Adrenal gland (tissue), 12 donors: ENCODE measurements around the gene PHF13. TPM values are rescaled to one million over a fixed set of nuclear protein-coding genes. Genes with fewer than 3 reads are reported as not detected.
"Not testable (repeated sequence)": the region's sequence is repeated elsewhere in the genome, so short reads cannot be mapped to it uniquely, and the experiment has no call there.

Experiments
- DNase-seq, 7 donors: peaks; one replicate each; pipeline ENCODE4 v3.0.0-alpha.2; 2019 to 2020
- H3K27ac ChIP-seq, 5 donors: fragments of 200-600 bp; sonication (generic) in 4 of 5; 1 replicate in 3 of 5; 2 replicates in 2 of 5; pipeline versions ENCODE4 v1.5.1 to v1.8.0; 2016 to 2020; ENCODE audit warnings: mild to moderate bottlenecking in 1 of 5
- H3K27me3 ChIP-seq: fragments of 200-600 bp; 2 replicates; pipeline ENCODE4 v1.8.0; 2021
- H3K36me3 ChIP-seq, 2 donors: fragments of 200-600 bp; replicated peaks in 1 of 2; 1 replicate in 1 of 2; 2 replicates in 1 of 2; pipeline versions ENCODE4 v1.5.1 to v1.8.0; 2018 to 2022
- H3K4me1 ChIP-seq, 2 donors: fragments of 200-600 bp; replicated peaks in 1 of 2; 1 replicate in 1 of 2; 2 replicates in 1 of 2; pipeline versions ENCODE4 v1.5.1 to v1.8.0; 2018 to 2021
- H3K4me3 ChIP-seq, 4 donors: fragments of 200-600 bp; sonication (generic) in 3 of 4; one replicate each; pipeline ENCODE4 v1.5.1; 2016 to 2018
- H3K9me3 ChIP-seq, 3 donors: fragments of 200-600 bp; sonication (generic) in 1 of 3; replicated peaks in 1 of 3; 1 replicate in 2 of 3; 2 replicates in 1 of 3; pipeline versions ENCODE4 v1.5.1 to v1.8.0; 2016 to 2021
- CTCF ChIP-seq, 6 experiments: fragments of 450-650 bp in 4 of 6; fragments of 200-600 bp in 2 of 6; sonication (generic) in 1 of 6; IDR thresholded peaks; 1 replicate in 5 of 6; 2 replicates in 1 of 6; pipeline versions ENCODE4 v1.5.1 to v1.8.0; 2016 to 2021; ENCODE audit warnings: antibody characterized with exemption in 6 of 6, mild to moderate bottlenecking in 2 of 6, moderate library complexity in 1 of 6
- POLR2A ChIP-seq, 2 donors: fragments of 450-650 bp; IDR thresholded peaks; one replicate each; pipeline ENCODE4 v1.6.1; 2017; ENCODE audit warnings: antibody characterized with exemption in 2 of 2, mild to moderate bottlenecking in 2 of 2, moderate library complexity in 1 of 2
- WGBS, 4 donors: extraction: QIAGEN DNeasy Blood & Tissue Kit in 2 of 4; methylation state at CpG; one replicate each; pipeline versions ENCODE4 v1.1.5 to v1.1.7; 2013 to 2017; 5-methylcytosine and 5-hydroxymethylcytosine counted together
- intact Hi-C, 2 donors: fragments of 100-400 bp; cut with DNase I; formaldehyde crosslinking; loops; one replicate each; pipeline versions ENCODE4 v1.14.1 to v1.15.0; 2022 to 2023
- polyA plus RNA-seq, 3 donors: library from polyadenylated mRNA; stranded (reverse); fragments of 200-250 nt in 2 of 3; fragments of 350-450 nt in 1 of 3; fragmentation: Illumina TruSeq in 1 of 3; extraction: RNeasy Lipid Tissue Mini Kit (QIAGEN cat#74804) in 1 of 3; gene quantifications; one replicate each; pipeline ENCODE4 v1.2.3, GENCODE V29; 2013 to 2014
- total RNA-seq, 9 donors: library from RNA; depleted of rRNA in 4 of 9; stranded (reverse); fragments of >200 nt in 4 of 9; fragments of 120-200 nt in 1 of 9; fragmentation: NEBNext Ultra II Directional in 1 of 9; extraction: Animal tissue kit (Norgen Biotek cat#: 25700) in 1 of 9; gene quantifications; one replicate each; pipeline versions ENCODE4 v1.1.0 to v1.2.4, GENCODE V29; 2013 to 2023
- donor health status: healthy with polysubstance abuse.
- donor health status: Bipolar disorder and iron deficiency.
- donor health status: DM: yes; HTN: yes; CAD: no.
- donor health status: DM: no; HTN: no; CAD: no.
- donor health status: DM: no; HTN: no; CAD: no.
- donor health status: DM: yes; HTN: yes; CAD: no.

The PHF13 gene
- total and polyA plus RNA-seq, 12 donors = 4.7 to 20.1 (median 12.9) TPM

DNA sequence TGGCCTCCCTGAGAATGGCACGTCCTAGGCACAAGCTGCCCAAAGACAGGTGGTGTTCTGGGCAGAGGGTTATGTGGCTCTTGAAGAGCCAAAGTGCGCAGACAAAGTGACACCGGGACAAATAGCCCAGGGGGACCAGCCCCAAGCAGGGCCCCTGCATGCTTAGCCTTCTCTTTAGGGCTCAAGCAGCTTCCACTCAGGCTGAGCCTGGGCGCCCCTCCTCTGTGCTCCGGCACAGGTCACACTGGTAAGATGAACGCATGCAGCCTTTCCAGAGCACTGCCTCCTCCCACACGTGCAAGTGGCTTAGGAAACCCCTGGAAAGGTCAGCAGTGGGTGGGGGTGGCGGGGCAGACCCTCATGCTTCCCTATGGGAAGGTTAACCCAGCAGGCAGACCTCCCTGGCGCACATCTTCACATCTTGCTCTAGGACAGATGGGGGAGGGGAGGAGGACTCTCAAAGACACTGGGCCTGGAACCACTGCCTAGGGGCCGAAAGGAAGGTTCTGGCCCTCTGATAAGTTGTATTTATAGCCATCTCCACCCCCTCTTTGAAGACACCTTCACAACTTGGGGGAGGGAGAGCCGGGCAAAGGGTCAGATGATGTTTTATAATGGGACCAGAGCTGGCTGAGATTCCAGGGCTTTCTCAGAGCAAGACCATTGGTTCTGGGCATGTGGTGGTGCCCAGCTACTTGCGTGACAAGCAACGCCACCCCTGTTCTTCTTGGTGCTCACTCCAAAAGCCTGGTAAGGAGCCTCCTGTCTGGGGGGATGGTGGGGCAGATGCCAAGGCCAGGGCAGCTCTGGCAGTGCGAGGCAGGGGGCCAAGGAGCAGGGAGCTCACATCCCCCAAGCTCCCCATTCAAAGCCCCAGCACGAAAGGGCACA, 16.4 kb upstream of the PHF13 start:
- Histone ChIP-seq H3K4me3 (no peak overlapping the region), H3K36me3 (peaks cover 0 to 74% of the 10 kb centered on the region in 2 donors), H3K27ac (peak overlapping the region in 2 of 5 donors; percentile 4 to 26), H3K9me3 (no peaks in the 10 kb centered on the region), H3K4me1 (peaks cover 33 to 44% of the 10 kb centered on the region in 2 donors), H3K27me3 (no peaks in the 10 kb centered on the region)
- 68 to 73% (median 71%) methylated on average over 11 to 15 of the region's 15 CpGs for WGBS, 4 donors
- intact Hi-C loops = no loop called here
- DNase-seq = no peak
- TF ChIP-seq CTCF (IDR thresholded peaks at IDR 0.05) (no peak), POLR2A (IDR thresholded peaks at IDR 0.05) (no peak)

DNA sequence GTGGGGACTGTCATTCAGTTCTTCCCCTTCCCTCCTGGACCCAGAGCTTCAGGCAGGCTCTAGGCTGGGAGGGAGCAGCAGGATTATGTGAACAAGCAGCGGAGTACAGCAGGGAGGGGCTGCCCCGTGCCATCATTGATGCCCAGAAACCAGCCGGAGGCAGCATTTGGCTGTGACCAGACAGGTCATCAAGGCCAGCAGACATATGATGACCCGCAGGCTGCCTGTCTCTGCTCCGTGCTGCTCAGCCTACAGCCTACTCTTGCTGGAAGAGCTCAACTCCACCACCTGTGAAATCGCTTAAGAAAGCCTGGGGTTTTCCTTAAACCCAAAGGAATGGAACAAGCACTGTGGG, 15.8 kb upstream of the PHF13 start:
- H3K4me1 ChIP-seq = peaks cover 33 to 44% of the 10 kb centered on the region in 2 donors
- intact Hi-C loops = no loop called here
- no peaks in the 10 kb centered on the region for H3K27me3 ChIP-seq
- peak in 3 of 7 donors; percentile 63 to 70 (median 66) for DNase-seq
- no peaks in the 10 kb centered on the region for H3K9me3 ChIP-seq
- peak overlapping the region in 3 of 5 donors; percentile 4 to 26 (median 13) for H3K27ac ChIP-seq
- H3K36me3 ChIP-seq = peaks cover 0 to 68% of the 10 kb centered on the region in 2 donors
- WGBS, 4 donors = 49 to 65% (median 59%) methylated on average over 5 to 6 of the region's 6 CpGs
- no peak overlapping the region for H3K4me3 ChIP-seq
- no peak for TF ChIP-seq POLR2A (IDR thresholded peaks at IDR 0.05)

DNA sequence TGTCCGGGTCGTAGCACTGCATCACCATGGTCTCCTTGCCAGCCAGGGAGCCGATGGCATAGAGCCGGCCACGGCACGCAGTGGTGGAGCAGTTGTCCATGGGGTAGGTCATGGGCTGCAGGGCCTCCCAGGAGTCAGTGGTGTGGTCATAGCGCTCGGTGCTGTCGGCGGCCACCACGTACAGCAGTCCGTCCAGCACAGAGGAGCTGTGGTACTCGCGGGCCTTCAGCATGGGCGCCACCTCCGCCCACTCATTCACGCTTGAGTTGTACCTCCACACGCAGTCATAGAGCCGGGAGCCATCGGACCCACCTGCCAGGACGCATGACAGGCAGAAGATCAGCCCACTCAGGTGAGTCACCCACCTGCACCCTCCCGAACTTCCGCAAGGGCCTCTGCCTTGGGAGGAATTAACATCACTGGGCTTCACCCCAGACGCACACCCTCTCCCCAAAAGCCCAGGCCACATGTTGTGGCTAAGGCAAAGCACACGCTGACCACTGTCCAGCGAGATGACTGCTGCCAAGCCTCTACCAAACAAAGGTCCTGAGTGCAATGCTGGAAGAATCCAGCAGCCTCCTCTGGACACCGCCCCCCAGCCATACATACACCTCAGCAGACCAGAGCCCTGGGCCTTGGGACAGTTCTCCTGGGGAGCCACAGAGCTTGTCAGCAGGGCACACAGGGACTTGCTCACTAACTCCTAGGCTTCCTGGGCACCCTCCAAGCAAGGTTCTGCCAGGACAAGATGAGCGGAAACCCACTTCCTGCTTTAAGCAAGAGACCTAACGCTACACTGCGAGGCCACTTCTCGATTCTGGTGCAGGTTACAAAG, 14.2 kb upstream of the PHF13 start:
- peaks cover 0 to 52% of the 10 kb centered on the region in 2 donors for H3K36me3 ChIP-seq
- 66 to 77% (median 75%) methylated on average over 12 to 31 of the region's 31 CpGs for WGBS, 4 donors
- H3K27me3 ChIP-seq = no peaks in the 10 kb centered on the region
- DNase-seq = peak in 4 of 7 donors; percentile 46 to 70 (median 56)
- H3K27ac ChIP-seq = peak overlapping the region in 2 of 5 donors; percentile 35 to 99
- no peak for TF ChIP-seq CTCF (IDR thresholded peaks at IDR 0.05)
- no peak for TF ChIP-seq POLR2A (IDR thresholded peaks at IDR 0.05)
- intact Hi-C loops = no loop called here
- no peaks in the 10 kb centered on the region for H3K9me3 ChIP-seq
- peaks cover 43 to 52% of the 10 kb centered on the region in 2 donors for H3K4me1 ChIP-seq
- peak overlapping the region in 2 of 4 donors; percentile 7 to 71 for H3K4me3 ChIP-seq

DNA sequence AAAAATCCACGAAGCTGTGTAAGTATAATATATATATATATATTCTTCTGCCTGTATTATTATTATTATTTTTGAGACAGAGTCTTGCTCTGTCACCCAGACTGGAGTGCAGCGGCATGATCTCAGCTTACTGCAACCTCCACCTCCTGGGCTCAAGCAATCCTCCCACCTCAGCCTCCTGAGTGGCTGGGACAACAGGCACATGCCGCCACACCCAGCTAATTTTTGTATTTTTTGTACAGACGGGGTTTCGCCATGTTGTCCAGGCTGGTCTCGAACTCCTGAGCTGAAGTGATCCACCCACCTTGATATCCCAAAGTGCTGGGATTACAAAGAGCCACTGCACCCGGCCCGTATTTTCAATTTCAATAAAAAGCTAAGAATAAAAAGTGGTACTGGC, 13.5 kb upstream of the PHF13 start:
- Histone ChIP-seq H3K4me1 (peaks cover 43 to 58% of the 10 kb centered on the region in 2 donors), H3K27ac (peak overlapping the region in 4 of 5 donors; percentile 98 to 99 (median 98))

More for the DNA sequence above, 13.5 kb upstream of the PHF13 start:
- DNase-seq, intact Hi-C loops, H3K9me3 ChIP-seq, H3K27me3 ChIP-seq: not testable (repeated sequence)
- peaks cover 0 to 46% of the 10 kb centered on the region in 2 donors for H3K36me3 ChIP-seq
- WGBS, 4 donors = 50 to 60% (median 56%) methylated on average over 8 of the region's 8 CpGs
- peak overlapping the region in 2 of 4 donors; percentile 58 to 71 for H3K4me3 ChIP-seq
